ENCODE measurements around the gene CAMSAP3. TPM values are rescaled to one million over a fixed set of nuclear protein-coding genes. Genes with fewer than 3 reads are reported as not detected.
A peak's percentile ranks its signal among the peaks of the same experiment; 100 is the strongest.
"Not testable (repeated sequence)": the region's sequence is repeated elsewhere in the genome, so short reads cannot be mapped to it uniquely, and the experiment has no call there.

Gene CAMSAP3
- total and polyA plus RNA-seq, 5 donors from 2014 or later: not detected

DNA sequence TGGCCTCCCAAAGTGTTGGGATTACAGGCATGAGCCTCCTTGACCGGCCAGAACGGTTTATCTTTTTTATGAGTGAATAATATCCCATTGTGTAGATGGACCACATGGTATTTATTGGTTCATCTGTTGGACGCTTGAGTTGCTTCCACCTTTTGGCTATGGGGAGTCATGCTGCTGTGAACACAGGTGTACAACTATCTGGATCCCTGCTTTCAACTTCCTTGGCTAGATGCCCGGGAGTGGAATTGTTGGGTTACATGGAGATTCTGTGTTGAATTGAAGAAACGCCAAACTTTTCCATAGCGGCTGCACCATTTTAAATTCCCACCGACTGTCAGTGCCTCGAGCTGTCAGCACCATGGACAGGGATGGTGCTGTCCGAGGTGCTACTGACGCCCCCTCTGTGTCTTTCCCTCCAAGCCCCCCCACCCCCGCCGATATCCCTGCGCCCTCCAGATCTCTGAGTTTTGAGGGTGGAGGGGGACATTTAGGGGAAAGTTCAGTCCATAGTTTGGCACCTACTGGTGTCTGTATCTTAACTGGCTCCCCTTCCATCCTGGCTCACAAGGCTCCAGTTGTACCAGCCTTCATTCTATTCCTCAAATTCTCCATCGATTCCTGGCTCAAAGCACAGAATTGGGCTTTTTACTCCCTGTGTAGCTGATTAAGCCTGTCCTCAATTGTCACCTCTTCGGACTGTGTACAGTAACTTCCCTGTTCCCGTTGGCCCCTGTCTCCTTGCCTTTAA is 32.8 kb upstream of the CAMSAP3 start:
- Histone ChIP-seq H3K9me3 (ENCODE audit: control insufficient read depth in 2 of 2, low read length in 2 of 2) (no peaks in the 10 kb centered on the region), H3K4me1 (ENCODE audit: control insufficient read depth, insufficient read depth, low read length, poor library complexity, severe bottlenecking) (no peaks in the 10 kb centered on the region), H3K36me3 (ENCODE audit: control insufficient read depth, insufficient read depth, low read length) (peaks cover 12% of the 10 kb centered on the region), H3K4me3 (ENCODE audit: low read depth, low read length) (no peak overlapping the region), H3K27me3 (ENCODE audit: control insufficient read depth, insufficient read depth, low read length) (no peaks in the 10 kb centered on the region), H3K27ac (ENCODE audit: insufficient read depth, low read length, poor library complexity, severe bottlenecking) (no peak overlapping the region)
- H3K27me3 Mint-ChIP-seq: no peaks in the 10 kb centered on the region
- no peaks in the 10 kb centered on the region for H3K4me1 Mint-ChIP-seq
- ATAC-seq (ENCODE audit: low read depth in 2 of 2): no peak
- peaks cover 0 to 1% (median 0%) of the 10 kb centered on the region in 7 donors for H3K9me3 Mint-ChIP-seq
- no peak for DNase-seq
- H3K27ac Mint-ChIP-seq: no peak overlapping the region
- no peak overlapping the region for H3K4me3 Mint-ChIP-seq
- peaks cover 18% of the 10 kb centered on the region for H3K36me3 Mint-ChIP-seq

DNA sequence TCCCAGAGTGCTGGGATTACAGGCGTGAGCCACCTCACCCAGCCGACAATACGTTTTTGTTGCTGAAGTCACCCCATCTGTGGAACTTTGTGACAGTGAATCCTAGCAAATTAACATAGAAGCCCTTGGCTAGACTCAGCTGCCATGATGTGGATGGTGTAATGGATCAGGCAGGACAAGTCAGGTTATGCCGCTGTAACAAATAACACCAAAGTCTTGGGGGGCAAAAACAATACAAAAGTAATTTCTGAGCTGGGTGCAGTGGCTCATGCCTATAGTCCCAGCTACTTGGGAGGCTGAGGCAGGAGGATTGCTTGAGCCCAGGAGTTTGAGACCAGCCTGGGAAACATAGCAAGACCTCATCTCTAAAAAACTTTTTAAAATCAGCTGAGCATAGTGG is 30.8 kb upstream of the CAMSAP3 start:
- Histone ChIP-seq H3K4me1 (ENCODE audit: control insufficient read depth, insufficient read depth, low read length, poor library complexity, severe bottlenecking) (no peaks in the 10 kb centered on the region), H3K4me3 (ENCODE audit: low read depth, low read length) (no peak overlapping the region), H3K9me3 (ENCODE audit: control insufficient read depth in 2 of 2, low read length in 2 of 2) (no peaks in the 10 kb centered on the region), H3K27me3 (ENCODE audit: control insufficient read depth, insufficient read depth, low read length) (no peaks in the 10 kb centered on the region), H3K36me3 (ENCODE audit: control insufficient read depth, insufficient read depth, low read length) (no peaks in the 10 kb centered on the region), H3K27ac (ENCODE audit: insufficient read depth, low read length, poor library complexity, severe bottlenecking) (no peak overlapping the region)
- no peaks in the 10 kb centered on the region for H3K27me3 Mint-ChIP-seq
- DNase-seq (no peak), ATAC-seq (ENCODE audit: low read depth in 2 of 2) (no peak)
- peaks cover 0 to 1% (median 0%) of the 10 kb centered on the region in 7 donors for H3K9me3 Mint-ChIP-seq
- no peak overlapping the region for H3K27ac Mint-ChIP-seq
- peaks cover 5% of the 10 kb centered on the region for H3K36me3 Mint-ChIP-seq
- peaks cover 0 to 6% (median 1%) of the 10 kb centered on the region in 4 donors for H3K4me1 Mint-ChIP-seq
- no peak overlapping the region for H3K4me3 Mint-ChIP-seq

DNA sequence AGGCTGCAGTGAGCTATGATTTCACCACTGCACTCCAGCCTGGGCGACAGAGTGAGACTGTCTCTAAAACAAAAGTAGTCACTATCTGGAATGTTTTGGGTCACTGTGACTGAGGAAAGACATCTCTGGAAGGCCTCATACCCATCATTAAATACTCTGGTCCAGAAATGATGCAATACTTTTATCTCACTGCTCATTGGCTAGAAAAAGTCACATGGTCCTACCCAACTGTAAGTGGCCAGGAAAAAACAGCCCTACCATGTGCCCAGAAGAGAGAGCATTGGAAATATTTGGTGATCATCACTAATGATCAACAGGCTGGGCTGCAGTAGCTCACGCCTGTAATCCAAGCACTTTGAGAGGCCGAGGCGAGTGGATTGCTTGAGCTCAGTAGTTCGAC is 30.3 kb upstream of the CAMSAP3 start:
- H3K9me3 Mint-ChIP-seq: peaks cover 0 to 1% (median 0%) of the 10 kb centered on the region in 7 donors
- Histone ChIP-seq H3K27ac (ENCODE audit: insufficient read depth, low read length, poor library complexity, severe bottlenecking) (no peak overlapping the region), H3K4me1 (ENCODE audit: control insufficient read depth, insufficient read depth, low read length, poor library complexity, severe bottlenecking) (no peaks in the 10 kb centered on the region), H3K27me3 (ENCODE audit: control insufficient read depth, insufficient read depth, low read length) (no peaks in the 10 kb centered on the region), H3K4me3 (ENCODE audit: low read depth, low read length) (no peak overlapping the region), H3K9me3 (ENCODE audit: control insufficient read depth in 2 of 2, low read length in 2 of 2) (no peaks in the 10 kb centered on the region), H3K36me3 (ENCODE audit: control insufficient read depth, insufficient read depth, low read length) (no peaks in the 10 kb centered on the region)
- H3K4me3 Mint-ChIP-seq: no peak overlapping the region
- ATAC-seq (ENCODE audit: low read depth in 2 of 2): no peak
- H3K27me3 Mint-ChIP-seq: no peaks in the 10 kb centered on the region
- H3K27ac Mint-ChIP-seq: no peak overlapping the region
- DNase-seq: no peak
- H3K4me1 Mint-ChIP-seq: peaks cover 0 to 6% (median 1%) of the 10 kb centered on the region in 4 donors
- peaks cover 2% of the 10 kb centered on the region for H3K36me3 Mint-ChIP-seq

DNA sequence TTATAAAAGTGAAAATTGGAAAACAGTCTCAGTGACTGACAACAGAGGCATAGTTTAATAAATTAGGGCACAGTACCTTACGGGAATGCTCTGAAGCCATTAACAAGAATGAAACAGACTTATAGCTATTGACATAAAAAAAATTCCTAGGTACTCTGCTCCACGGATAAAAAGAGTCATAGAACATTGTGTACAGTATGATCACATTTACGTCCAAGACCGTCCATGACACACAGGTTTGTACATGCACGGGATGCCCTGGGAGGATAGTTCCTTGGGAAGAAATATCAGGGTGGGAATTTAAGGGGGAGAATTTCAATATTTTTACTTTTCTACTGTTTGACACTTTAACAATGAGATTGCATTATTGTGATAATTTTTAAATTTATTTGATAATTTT is 24.9 kb upstream of the CAMSAP3 start:
- ATAC-seq (ENCODE audit: low read depth in 2 of 2) (no peak), DNase-seq (no peak)
- no peak overlapping the region for H3K4me3 ChIP-seq (ENCODE audit: low read depth, low read length)
- H3K9me3 ChIP-seq (ENCODE audit: control insufficient read depth in 2 of 2, low read length in 2 of 2): no peaks in the 10 kb centered on the region
- H3K36me3 ChIP-seq (ENCODE audit: control insufficient read depth, insufficient read depth, low read length): no peaks in the 10 kb centered on the region
- H3K27ac ChIP-seq (ENCODE audit: insufficient read depth, low read length, poor library complexity, severe bottlenecking): no peak overlapping the region
- Mint-ChIP-seq H3K4me1 (peaks cover 0 to 6% (median 1%) of the 10 kb centered on the region in 4 donors), H3K36me3 (no peaks in the 10 kb centered on the region), H3K4me3 (no peak overlapping the region), H3K27me3 (no peaks in the 10 kb centered on the region), H3K27ac (no peak overlapping the region), H3K9me3 (peaks cover 0 to 1% (median 0%) of the 10 kb centered on the region in 7 donors)
- H3K4me1 ChIP-seq (ENCODE audit: control insufficient read depth, insufficient read depth, low read length, poor library complexity, severe bottlenecking): no peaks in the 10 kb centered on the region
- no peaks in the 10 kb centered on the region for H3K27me3 ChIP-seq (ENCODE audit: control insufficient read depth, insufficient read depth, low read length)

DNA sequence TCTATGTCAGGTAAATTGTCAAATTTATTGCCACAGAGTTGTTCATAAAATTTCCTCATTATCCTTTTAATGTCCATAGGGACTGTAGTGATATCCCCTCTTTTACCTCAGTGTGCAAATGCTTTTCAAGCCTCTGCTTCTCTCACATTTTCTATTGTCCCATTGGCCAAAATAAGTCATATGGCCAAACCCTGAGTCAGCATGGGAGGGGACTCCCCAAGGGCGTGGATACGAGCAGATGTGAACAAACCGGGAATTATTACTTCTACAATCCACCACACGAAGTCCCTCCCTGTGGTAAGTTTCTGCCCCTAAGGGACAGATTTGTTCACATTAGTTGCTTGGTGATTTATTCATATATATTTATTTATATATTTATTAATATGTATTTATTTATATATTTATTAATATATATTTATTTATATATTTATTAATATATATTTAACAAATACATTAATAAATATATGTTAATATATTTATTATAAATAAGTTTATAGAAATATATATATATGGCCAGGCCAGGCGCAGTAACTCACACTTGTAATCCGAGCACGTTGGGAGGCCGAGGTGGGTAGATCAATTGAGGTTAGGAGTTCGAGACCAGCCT is 20.1 kb upstream of the CAMSAP3 start:
- no peak for ATAC-seq (ENCODE audit: low read depth in 2 of 2)
- peaks cover 15% of the 10 kb centered on the region for H3K27me3 Mint-ChIP-seq
- no peaks in the 10 kb centered on the region for H3K36me3 Mint-ChIP-seq
- no peak overlapping the region for H3K27ac ChIP-seq (ENCODE audit: insufficient read depth, low read length, poor library complexity, severe bottlenecking)
- no peaks in the 10 kb centered on the region for H3K27me3 ChIP-seq (ENCODE audit: control insufficient read depth, insufficient read depth, low read length)
- no peak overlapping the region for H3K4me3 ChIP-seq (ENCODE audit: low read depth, low read length)
- no peaks in the 10 kb centered on the region for H3K36me3 ChIP-seq (ENCODE audit: control insufficient read depth, insufficient read depth, low read length)
- peaks cover 0 to 1% (median 0%) of the 10 kb centered on the region in 7 donors for H3K9me3 Mint-ChIP-seq
- H3K4me1 Mint-ChIP-seq: no peaks in the 10 kb centered on the region
- no peaks in the 10 kb centered on the region for H3K9me3 ChIP-seq (ENCODE audit: control insufficient read depth in 2 of 2, low read length in 2 of 2)
- no peak overlapping the region for H3K4me3 Mint-ChIP-seq
- DNase-seq: no peak
- H3K4me1 ChIP-seq (ENCODE audit: control insufficient read depth, insufficient read depth, low read length, poor library complexity, severe bottlenecking): no peaks in the 10 kb centered on the region
- no peak overlapping the region for H3K27ac Mint-ChIP-seq

DNA sequence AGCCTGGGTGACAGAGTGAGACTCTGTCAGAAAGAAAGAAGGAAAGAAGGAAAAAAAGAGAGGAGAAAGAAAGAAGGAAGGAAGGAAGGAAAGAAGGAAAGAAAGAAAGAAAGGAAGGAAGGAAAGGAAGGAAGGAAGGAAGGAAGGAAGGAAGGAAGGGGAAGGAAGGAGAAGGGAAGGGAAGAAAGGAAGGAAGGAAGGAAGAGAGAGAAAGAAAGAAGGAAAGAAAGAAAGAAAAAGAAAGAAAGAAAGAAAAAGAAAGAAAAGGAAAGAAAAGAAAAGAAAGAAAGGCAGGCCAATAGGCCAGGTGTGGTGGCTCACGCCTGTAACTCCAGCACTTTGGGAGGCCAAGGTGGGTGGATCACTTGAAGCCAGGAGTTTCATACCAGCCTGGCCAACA is 18.2 kb upstream of the CAMSAP3 start:
- not testable (repeated sequence) for H3K36me3 Mint-ChIP-seq; H3K4me1 Mint-ChIP-seq; H3K4me3 ChIP-seq (ENCODE audit: low read depth, low read length); H3K27me3 ChIP-seq (ENCODE audit: control insufficient read depth, insufficient read depth, low read length); DNase-seq; H3K27ac ChIP-seq (ENCODE audit: insufficient read depth, low read length, poor library complexity, severe bottlenecking); H3K36me3 ChIP-seq (ENCODE audit: control insufficient read depth, insufficient read depth, low read length); H3K4me1 ChIP-seq (ENCODE audit: control insufficient read depth, insufficient read depth, low read length, poor library complexity, severe bottlenecking); H3K9me3 Mint-ChIP-seq; H3K9me3 ChIP-seq (ENCODE audit: control insufficient read depth in 2 of 2, low read length in 2 of 2); H3K27ac Mint-ChIP-seq; ATAC-seq (ENCODE audit: low read depth in 2 of 2); H3K4me3 Mint-ChIP-seq
- peaks cover 15% of the 10 kb centered on the region for H3K27me3 Mint-ChIP-seq

DNA sequence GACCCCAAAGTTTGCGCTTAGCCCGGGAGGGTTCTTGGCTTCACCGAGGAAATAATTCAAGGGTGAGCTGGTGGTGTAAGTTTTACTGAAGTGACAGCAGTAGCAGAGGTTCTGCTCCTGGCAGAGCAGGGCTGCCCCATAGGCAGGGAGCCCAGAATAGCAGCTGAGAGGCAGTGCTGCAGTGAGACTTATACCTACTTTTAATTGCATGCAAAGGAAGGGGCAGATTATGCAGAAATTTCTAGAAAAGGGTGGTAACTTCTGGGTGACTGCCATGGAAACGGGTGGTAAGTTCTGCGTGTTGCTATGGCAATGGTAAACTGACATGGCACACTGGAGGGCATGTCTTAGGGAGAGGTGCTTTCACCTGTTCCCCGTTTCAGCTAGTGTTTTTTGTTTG is 17.5 kb upstream of the CAMSAP3 start:
- peak in 1 of 2 donors; percentile 14 for ATAC-seq (ENCODE audit: low read depth in 2 of 2)
- DNase-seq: no peak
- Mint-ChIP-seq H3K4me1 (no peaks in the 10 kb centered on the region), H3K36me3 (no peaks in the 10 kb centered on the region), H3K27ac (no peak overlapping the region), H3K4me3 (no peak overlapping the region), H3K9me3 (no peaks in the 10 kb centered on the region), H3K27me3 (peaks cover 19% of the 10 kb centered on the region)
- Histone ChIP-seq H3K36me3 (ENCODE audit: control insufficient read depth, insufficient read depth, low read length) (no peaks in the 10 kb centered on the region), H3K9me3 (ENCODE audit: control insufficient read depth in 2 of 2, low read length in 2 of 2) (no peaks in the 10 kb centered on the region), H3K27me3 (ENCODE audit: control insufficient read depth, insufficient read depth, low read length) (no peaks in the 10 kb centered on the region), H3K4me1 (ENCODE audit: control insufficient read depth, insufficient read depth, low read length, poor library complexity, severe bottlenecking) (no peaks in the 10 kb centered on the region), H3K27ac (ENCODE audit: insufficient read depth, low read length, poor library complexity, severe bottlenecking) (no peak overlapping the region), H3K4me3 (ENCODE audit: low read depth, low read length) (no peak overlapping the region)

DNA sequence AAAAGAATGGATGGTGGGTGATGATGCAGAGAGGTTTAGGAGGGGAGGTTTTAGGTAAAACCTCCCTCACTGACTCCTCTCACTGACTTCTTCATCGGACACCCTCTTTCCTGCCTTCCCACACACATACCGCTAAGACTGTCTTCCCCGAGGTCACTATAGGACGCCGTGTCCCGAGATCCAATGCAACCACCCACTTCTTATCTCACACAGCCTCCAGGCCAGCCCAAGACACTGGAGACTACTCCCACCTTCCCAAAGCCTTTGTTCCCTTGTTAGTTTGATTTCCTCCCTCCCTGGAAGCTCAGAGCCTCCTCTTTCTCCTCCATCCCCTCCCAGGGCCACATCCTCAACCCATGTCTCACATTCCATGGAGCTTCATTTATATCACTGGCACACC is 16.5 kb upstream of the CAMSAP3 start:
- no peaks in the 10 kb centered on the region for H3K9me3 ChIP-seq (ENCODE audit: control insufficient read depth in 2 of 2, low read length in 2 of 2)
- Mint-ChIP-seq H3K27ac (no peak overlapping the region), H3K4me1 (no peaks in the 10 kb centered on the region), H3K36me3 (no peaks in the 10 kb centered on the region), H3K27me3 (peaks cover 19% of the 10 kb centered on the region), H3K4me3 (no peak overlapping the region), H3K9me3 (no peaks in the 10 kb centered on the region)
- no peaks in the 10 kb centered on the region for H3K36me3 ChIP-seq (ENCODE audit: control insufficient read depth, insufficient read depth, low read length)
- no peak for DNase-seq
- H3K27ac ChIP-seq (ENCODE audit: insufficient read depth, low read length, poor library complexity, severe bottlenecking): no peak overlapping the region
- H3K4me3 ChIP-seq (ENCODE audit: low read depth, low read length): no peak overlapping the region
- ATAC-seq (ENCODE audit: low read depth in 2 of 2): no peak
- no peaks in the 10 kb centered on the region for H3K27me3 ChIP-seq (ENCODE audit: control insufficient read depth, insufficient read depth, low read length)
- H3K4me1 ChIP-seq (ENCODE audit: control insufficient read depth, insufficient read depth, low read length, poor library complexity, severe bottlenecking): no peaks in the 10 kb centered on the region
